Measurements from ENCODE around the gene UGT2B17.
"Not testable (repeated sequence)": the region's sequence is repeated elsewhere in the genome, so short reads cannot be mapped to it uniquely, and the experiment has no call there.

Gene UGT2B17

GRCh38 chr4:68569036-68569435, 7.1 kb downstream of the UGT2B17 start:
- not testable (repeated sequence) for DNase-seq (ENCODE audit: low spot score)

GRCh38 chr4:68568535-68568934, 7.6 kb downstream of the UGT2B17 start:
- not testable (repeated sequence) for DNase-seq (ENCODE audit: low spot score)

GRCh38 chr4:68566364-68566763, 9.8 kb downstream of the UGT2B17 start:
- DNase-seq (ENCODE audit: low spot score), result not testable (repeated sequence)

GRCh38 chr4:68565082-68565481, 11.0 kb downstream of the UGT2B17 start:
- not testable (repeated sequence) for DNase-seq (ENCODE audit: low spot score)

GRCh38 chr4:68560364-68561070, 15.6 kb downstream of the UGT2B17 start:
- not testable (repeated sequence) for DNase-seq (ENCODE audit: low spot score)

GRCh38 chr4:68553830-68554229, 22.3 kb downstream of the UGT2B17 start:
- DNase-seq (ENCODE audit: low spot score), result not testable (repeated sequence)

GRCh38 chr4:68552818-68553811, 23.0 kb downstream of the UGT2B17 start:
- not testable (repeated sequence) for DNase-seq (ENCODE audit: low spot score)

- not testable (repeated sequence) for DNase-seq (ENCODE audit: low spot score)
These were observed 33.4 kb downstream of the UGT2B17 start for GRCh38 chr4:68542742-68543141.

- DNase-seq (ENCODE audit: low spot score), result no peak
These were observed 39.7 kb downstream of the UGT2B17 start for GRCh38 chr4:68536375-68536774.

GRCh38 chr4:68535974-68536373, 40.1 kb downstream of the UGT2B17 start:
- DNase-seq (ENCODE audit: low spot score), result no peak

- not testable (repeated sequence) for DNase-seq (ENCODE audit: low spot score)
These were observed 53.9 kb downstream of the UGT2B17 start for GRCh38 chr4:68522232-68522631.

GRCh38 chr4:68520985-68521384, 55.1 kb downstream of the UGT2B17 start:
- no peak for DNase-seq (ENCODE audit: low spot score)

GRCh38 chr4:68518889-68519288, 57.2 kb downstream of the UGT2B17 start:
- no peak for DNase-seq (ENCODE audit: low spot score)

GRCh38 chr4:68505452-68505851, 70.7 kb downstream of the UGT2B17 start:
- DNase-seq (ENCODE audit: low spot score), result not testable (repeated sequence)

- DNase-seq (ENCODE audit: low spot score), result not testable (repeated sequence)
These were observed 71.3 kb downstream of the UGT2B17 start for GRCh38 chr4:68504836-68505235.

- not testable (repeated sequence) for DNase-seq (ENCODE audit: low spot score)
These were observed 72.7 kb downstream of the UGT2B17 start for GRCh38 chr4:68503462-68503861.

GRCh38 chr4:68499021-68499420, 77.1 kb downstream of the UGT2B17 start:
- DNase-seq (ENCODE audit: low spot score), result no peak

- DNase-seq (ENCODE audit: low spot score), result peak; percentile 54
These were observed 77.6 kb downstream of the UGT2B17 start for GRCh38 chr4:68498413-68499007.

GRCh38 chr4:68494688-68495087, 81.4 kb downstream of the UGT2B17 start:
- DNase-seq (ENCODE audit: low spot score), result no peak

- DNase-seq (ENCODE audit: low spot score), result no peak
These were observed 85.2 kb downstream of the UGT2B17 start for GRCh38 chr4:68490826-68491457.

GRCh38 chr4:68489338-68489737, 86.8 kb downstream of the UGT2B17 start:
- DNase-seq (ENCODE audit: low spot score), result no peak
